Mesendoderm (in vitro differentiated cells): Measurements from ENCODE around the gene AP3S2.

Experiments used
- DNase-seq: peaks from one replicate; pipeline ENCODE4 v3.0.0; 2013
- H2AK5ac ChIP-seq: 2 replicates; pipeline ENCODE4 v1.6.1; 2013; ENCODE audit warnings: low read length, inconsistent platforms
- H2BK120ac ChIP-seq: 2 replicates; pipeline ENCODE4 v1.6.1; 2013; ENCODE audit warnings: low read depth, mild to moderate bottlenecking, low read length, moderate library complexity, mixed read lengths
- H2BK15ac ChIP-seq: replicated peaks from 2 replicates; pipeline ENCODE4 v1.6.1; 2013; ENCODE audit warnings: low read depth, mild to moderate bottlenecking, moderate library complexity
- H2BK5ac ChIP-seq: 2 replicates; pipeline ENCODE4 v1.6.1; 2013; ENCODE audit warnings: low read length, inconsistent platforms
- H3K18ac ChIP-seq: 2 replicates; pipeline ENCODE4 v1.6.1; 2013; ENCODE audit warnings: mild to moderate bottlenecking, low read length, mixed read lengths
- H3K23ac ChIP-seq: one replicate; pipeline ENCODE4 v1.6.1; 2013; ENCODE audit warnings: low read length
- H3K27ac ChIP-seq: 2 replicates; pipeline ENCODE4 v1.5.1; 2013; ENCODE audit warnings: low read depth, mild to moderate bottlenecking, inconsistent platforms, low read length, moderate library complexity
- H3K27me3 ChIP-seq: 2 replicates; pipeline ENCODE4 v1.6.1; 2013; ENCODE audit warnings: low read length, control low read depth, mild to moderate bottlenecking, inconsistent platforms; ENCODE audit not compliant: insufficient read depth, poor library complexity
- H3K36me3 ChIP-seq: 2 replicates; pipeline ENCODE4 v1.6.1; 2013; ENCODE audit warnings: low read length, inconsistent platforms; ENCODE audit not compliant: control insufficient read depth, insufficient read depth
- H3K4ac ChIP-seq: one replicate; pipeline ENCODE4 v1.6.1; 2013; ENCODE audit warnings: low read depth, mild to moderate bottlenecking, low read length, moderate library complexity
- H3K4me1 ChIP-seq: 2 replicates; pipeline ENCODE4 v1.6.1; 2013; ENCODE audit warnings: low read depth, low read length, inconsistent platforms; ENCODE audit not compliant: control insufficient read depth
- H3K4me2 ChIP-seq: 2 replicates; pipeline ENCODE4 v1.6.1; 2013; ENCODE audit warnings: low read length
- H3K4me3 ChIP-seq: 2 replicates; pipeline ENCODE4 v1.5.1; 2013; ENCODE audit warnings: mild to moderate bottlenecking, low read length
- H3K56ac ChIP-seq: one replicate; pipeline ENCODE4 v1.6.1; 2013; ENCODE audit warnings: low read length
- H3K79me1 ChIP-seq: 2 replicates; pipeline ENCODE4 v1.6.1; 2013; ENCODE audit warnings: low read length, inconsistent platforms
- H3K79me2 ChIP-seq: 2 replicates; pipeline ENCODE4 v1.6.1; 2013; ENCODE audit warnings: mild to moderate bottlenecking, low read length; ENCODE audit not compliant: control insufficient read depth, insufficient read depth
- H3K9ac ChIP-seq: 2 replicates; pipeline ENCODE4 v1.6.1; 2013; ENCODE audit warnings: low read length, inconsistent platforms
- H4K5ac ChIP-seq: one replicate; pipeline ENCODE4 v1.6.1; 2013; ENCODE audit warnings: low read length
- H4K8ac ChIP-seq: one replicate; pipeline ENCODE4 v1.6.1; 2013; ENCODE audit warnings: low read depth, mild to moderate bottlenecking, control low read depth, low read length, moderate library complexity
- WGBS: extraction: QIAGEN DNeasy Blood & Tissue Kit; methylation state at CpG from one replicate; pipeline ENCODE4 v1.1.7; 2013; ENCODE audit warnings: low lambda C conversion rate, missing lambda C conversion rate; ENCODE audit not compliant: insufficient coverage; ENCODE audit errors: extremely low coverage; 5-methylcytosine and 5-hydroxymethylcytosine counted together

AP3S2 gene

GRCh38 chr15:89825271-89825940, 68.4 kb downstream of the AP3S2 start:
- Histone ChIP-seq H3K9ac (no peak overlapping the region), H3K27me3 (no peaks in the 10 kb centered on the region), H3K79me2 (no peaks in the 10 kb centered on the region), H3K79me1 (no peaks in the 10 kb centered on the region), H2AK5ac (no peak overlapping the region), H2BK120ac (no peak overlapping the region), H4K8ac (no peak overlapping the region), H3K56ac (no peak overlapping the region), H3K4me1 (no peaks in the 10 kb centered on the region), H3K4ac (no peak overlapping the region), H3K36me3 (no peaks in the 10 kb centered on the region), H3K4me3 (no peak overlapping the region), H3K4me2 (no peak overlapping the region), H3K23ac (no peak overlapping the region), H2BK5ac (no peak overlapping the region), H3K27ac (no peak overlapping the region), H4K5ac (no peak overlapping the region), H2BK15ac (no peak overlapping the region), H3K18ac (no peak overlapping the region)
- no peak for DNase-seq
- no CpG with 5 or more reads among the region's 10 CpGs for WGBS

- no CpG with 5 or more reads among the region's 7 CpGs for WGBS
- Histone ChIP-seq H3K4ac (no peak overlapping the region), H3K4me3 (no peak overlapping the region)
Measured at GRCh38 chr15:89824607-89824867, 69.3 kb downstream of the AP3S2 start.

GRCh38 chr15:89823836-89824606, 69.8 kb downstream of the AP3S2 start:
- Histone ChIP-seq H4K5ac (no peak overlapping the region), H2BK5ac (no peak overlapping the region), H3K36me3 (no peaks in the 10 kb centered on the region), H3K79me2 (no peaks in the 10 kb centered on the region), H3K18ac (no peak overlapping the region), H3K4me1 (no peaks in the 10 kb centered on the region), H3K27ac (no peak overlapping the region), H3K4me2 (no peak overlapping the region), H2BK120ac (no peak overlapping the region), H4K8ac (no peak overlapping the region), H3K56ac (peak overlapping the region; percentile 0), H2AK5ac (no peak overlapping the region), H3K79me1 (no peaks in the 10 kb centered on the region), H3K4ac (no peak overlapping the region), H3K9ac (no peak overlapping the region), H3K4me3 (no peak overlapping the region), H2BK15ac (no peak overlapping the region), H3K27me3 (no peaks in the 10 kb centered on the region), H3K23ac (no peak overlapping the region)
- WGBS, result no CpG with 5 or more reads among the region's 16 CpGs
- no peak for DNase-seq

More at GRCh38 chr15:89824607-89824867, 69.3 kb downstream of the AP3S2 start:
- H3K79me2 ChIP-seq, result no peaks in the 10 kb centered on the region
- no peak overlapping the region for H4K5ac ChIP-seq
- H2AK5ac ChIP-seq, result no peak overlapping the region
- H3K18ac ChIP-seq, result no peak overlapping the region
- H3K4me1 ChIP-seq, result no peaks in the 10 kb centered on the region
- no peak for DNase-seq
- H2BK15ac ChIP-seq, result no peak overlapping the region
- no peak overlapping the region for H3K23ac ChIP-seq
- H3K9ac ChIP-seq, result no peak overlapping the region
- no peak overlapping the region for H2BK5ac ChIP-seq
- no peak overlapping the region for H3K56ac ChIP-seq
- H4K8ac ChIP-seq, result no peak overlapping the region
- no peaks in the 10 kb centered on the region for H3K36me3 ChIP-seq
- H3K27me3 ChIP-seq, result no peaks in the 10 kb centered on the region
- no peak overlapping the region for H3K27ac ChIP-seq
- H3K4me2 ChIP-seq, result no peak overlapping the region
- no peak overlapping the region for H2BK120ac ChIP-seq
- no peaks in the 10 kb centered on the region for H3K79me1 ChIP-seq

GRCh38 chr15:89822951-89823711, 70.7 kb downstream of the AP3S2 start:
- no peaks in the 10 kb centered on the region for H3K79me1 ChIP-seq
- H3K9ac ChIP-seq, result no peak overlapping the region
- no peaks in the 10 kb centered on the region for H3K27me3 ChIP-seq
- H3K4me1 ChIP-seq, result no peaks in the 10 kb centered on the region
- no peaks in the 10 kb centered on the region for H3K36me3 ChIP-seq
- no CpG with 5 or more reads among the region's 7 CpGs for WGBS
- H3K18ac ChIP-seq, result no peak overlapping the region
- no peak overlapping the region for H2BK5ac ChIP-seq
- no peak overlapping the region for H3K4ac ChIP-seq
- no peaks in the 10 kb centered on the region for H3K79me2 ChIP-seq
- no peak overlapping the region for H2BK15ac ChIP-seq
- no peak overlapping the region for H3K4me3 ChIP-seq
- H3K56ac ChIP-seq, result no peak overlapping the region
- DNase-seq, result no peak
- H3K23ac ChIP-seq, result no peak overlapping the region
- no peak overlapping the region for H4K8ac ChIP-seq
- H4K5ac ChIP-seq, result no peak overlapping the region
- H2AK5ac ChIP-seq, result no peak overlapping the region
- no peak overlapping the region for H2BK120ac ChIP-seq
- no peak overlapping the region for H3K27ac ChIP-seq
- no peak overlapping the region for H3K4me2 ChIP-seq

- Histone ChIP-seq H3K4me3 (no peak overlapping the region), H2AK5ac (no peak overlapping the region), H3K79me2 (no peaks in the 10 kb centered on the region), H3K79me1 (no peaks in the 10 kb centered on the region), H3K9ac (no peak overlapping the region), H3K4me2 (no peak overlapping the region), H3K4me1 (no peaks in the 10 kb centered on the region), H3K23ac (no peak overlapping the region), H3K56ac (no peak overlapping the region), H4K8ac (no peak overlapping the region), H3K27ac (no peak overlapping the region), H3K18ac (no peak overlapping the region), H3K27me3 (no peaks in the 10 kb centered on the region), H3K36me3 (no peaks in the 10 kb centered on the region), H2BK15ac (no peak overlapping the region), H3K4ac (no peak overlapping the region), H2BK5ac (no peak overlapping the region), H2BK120ac (no peak overlapping the region), H4K5ac (no peak overlapping the region)
- DNase-seq, result no peak
- WGBS, result no CpG with 5 or more reads among the region's 5 CpGs
Measured at GRCh38 chr15:89822611-89822950, 71.2 kb downstream of the AP3S2 start.
